Neural progenitor cell (in vitro differentiated cells): ENCODE results near the gene IL1R2.

Experiments used
- EZH2 ChIP-seq: fragments of 200-600 bp; sonication (generic); IDR thresholded peaks from 2 replicates; pipeline ENCODE4 v1.6.1; 2017; ENCODE audit warnings: antibody characterized with exemption, mild to moderate bottlenecking, moderate library complexity
- EZH2phosphoT487 ChIP-seq: fragments of 200-600 bp; sonication (generic); IDR thresholded peaks from 2 replicates; pipeline ENCODE4 v1.6.1; 2017; ENCODE audit warnings: antibody characterized with exemption
- TF ChIP-seq, protein P1 (sequence below): fragments of 200-600 bp; sonication (generic); IDR thresholded peaks from 2 replicates; pipeline ENCODE4 v1.5.1; 2017; ENCODE audit warnings: antibody characterized with exemption, mild to moderate bottlenecking

DNA sequence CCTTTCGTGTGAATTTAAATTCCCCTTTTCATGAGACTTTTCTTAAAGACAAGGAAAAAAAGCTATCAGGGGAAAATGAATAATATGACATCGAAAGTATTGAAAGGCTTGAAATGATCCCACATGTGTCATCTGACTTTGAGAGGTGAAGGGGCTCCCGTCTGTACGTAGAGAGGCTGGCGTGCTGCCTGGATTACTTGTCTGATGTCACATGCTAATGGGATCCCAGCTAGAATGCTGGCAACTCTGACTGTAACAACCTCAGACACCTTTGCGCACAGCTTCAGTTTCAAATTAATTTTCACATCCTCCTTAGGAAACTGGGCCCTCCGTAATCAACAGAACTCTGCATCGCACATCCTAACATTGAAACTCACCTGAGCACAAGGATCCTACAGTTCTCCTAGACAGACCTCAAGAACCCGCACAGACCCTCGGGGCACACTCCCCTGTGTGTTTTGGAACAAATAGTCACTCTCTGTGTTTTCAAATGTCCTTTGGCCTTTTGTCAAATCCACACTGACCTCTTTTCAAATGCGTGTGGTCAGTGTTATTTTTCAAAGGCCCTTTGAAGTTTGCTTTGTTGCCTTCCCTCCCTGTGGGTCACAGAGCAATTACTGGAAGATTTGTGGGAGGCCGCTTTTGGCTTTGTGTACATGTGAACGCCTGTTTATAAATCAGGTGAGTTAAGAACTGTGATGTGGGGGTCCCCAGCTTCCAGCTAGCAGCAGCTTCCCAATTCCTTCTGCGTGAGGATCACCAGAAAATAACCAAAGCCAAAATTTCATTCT, 65.9 kb downstream of the IL1R2 start:
- TF ChIP-seq, protein P1, sequence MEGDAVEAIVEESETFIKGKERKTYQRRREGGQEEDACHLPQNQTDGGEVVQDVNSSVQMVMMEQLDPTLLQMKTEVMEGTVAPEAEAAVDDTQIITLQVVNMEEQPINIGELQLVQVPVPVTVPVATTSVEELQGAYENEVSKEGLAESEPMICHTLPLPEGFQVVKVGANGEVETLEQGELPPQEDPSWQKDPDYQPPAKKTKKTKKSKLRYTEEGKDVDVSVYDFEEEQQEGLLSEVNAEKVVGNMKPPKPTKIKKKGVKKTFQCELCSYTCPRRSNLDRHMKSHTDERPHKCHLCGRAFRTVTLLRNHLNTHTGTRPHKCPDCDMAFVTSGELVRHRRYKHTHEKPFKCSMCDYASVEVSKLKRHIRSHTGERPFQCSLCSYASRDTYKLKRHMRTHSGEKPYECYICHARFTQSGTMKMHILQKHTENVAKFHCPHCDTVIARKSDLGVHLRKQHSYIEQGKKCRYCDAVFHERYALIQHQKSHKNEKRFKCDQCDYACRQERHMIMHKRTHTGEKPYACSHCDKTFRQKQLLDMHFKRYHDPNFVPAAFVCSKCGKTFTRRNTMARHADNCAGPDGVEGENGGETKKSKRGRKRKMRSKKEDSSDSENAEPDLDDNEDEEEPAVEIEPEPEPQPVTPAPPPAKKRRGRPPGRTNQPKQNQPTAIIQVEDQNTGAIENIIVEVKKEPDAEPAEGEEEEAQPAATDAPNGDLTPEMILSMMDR = no peak
- TF ChIP-seq EZH2 = no peak
- TF ChIP-seq EZH2phosphoT487 = no peak
